ENCODE data around the gene CATSPER1.
A peak's percentile ranks its signal among the peaks of the same experiment; 100 is the strongest.

Gene CATSPER1

GRCh38 chr11:66007201-66007634 lies 19.1 kb downstream of the CATSPER1 start:
- H3K4me3 ChIP-seq (ENCODE audit: low read length) = no peak overlapping the region
- no peak for DNase-seq (ENCODE audit: low read depth)
- TF ChIP-seq, protein P1, sequence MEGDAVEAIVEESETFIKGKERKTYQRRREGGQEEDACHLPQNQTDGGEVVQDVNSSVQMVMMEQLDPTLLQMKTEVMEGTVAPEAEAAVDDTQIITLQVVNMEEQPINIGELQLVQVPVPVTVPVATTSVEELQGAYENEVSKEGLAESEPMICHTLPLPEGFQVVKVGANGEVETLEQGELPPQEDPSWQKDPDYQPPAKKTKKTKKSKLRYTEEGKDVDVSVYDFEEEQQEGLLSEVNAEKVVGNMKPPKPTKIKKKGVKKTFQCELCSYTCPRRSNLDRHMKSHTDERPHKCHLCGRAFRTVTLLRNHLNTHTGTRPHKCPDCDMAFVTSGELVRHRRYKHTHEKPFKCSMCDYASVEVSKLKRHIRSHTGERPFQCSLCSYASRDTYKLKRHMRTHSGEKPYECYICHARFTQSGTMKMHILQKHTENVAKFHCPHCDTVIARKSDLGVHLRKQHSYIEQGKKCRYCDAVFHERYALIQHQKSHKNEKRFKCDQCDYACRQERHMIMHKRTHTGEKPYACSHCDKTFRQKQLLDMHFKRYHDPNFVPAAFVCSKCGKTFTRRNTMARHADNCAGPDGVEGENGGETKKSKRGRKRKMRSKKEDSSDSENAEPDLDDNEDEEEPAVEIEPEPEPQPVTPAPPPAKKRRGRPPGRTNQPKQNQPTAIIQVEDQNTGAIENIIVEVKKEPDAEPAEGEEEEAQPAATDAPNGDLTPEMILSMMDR (conservative IDR thresholded peaks at IDR 0.05; ENCODE audit: low read length) = no peak

- TF ChIP-seq, protein P1 (conservative IDR thresholded peaks at IDR 0.05; ENCODE audit: low read length) = no peak
- no peak overlapping the region for H3K4me3 ChIP-seq (ENCODE audit: low read length)
- DNase-seq (ENCODE audit: low read depth) = no peak
Observed at GRCh38 chr11:66006891-66007176, 19.4 kb downstream of the CATSPER1 start.

GRCh38 chr11:66006134-66006890 lies 20.0 kb downstream of the CATSPER1 start:
- H3K4me3 ChIP-seq (ENCODE audit: low read length) = no peak overlapping the region
- no peak for DNase-seq (ENCODE audit: low read depth)
- TF ChIP-seq, protein P1 (conservative IDR thresholded peaks at IDR 0.05; ENCODE audit: low read length) = no peak

DNA sequence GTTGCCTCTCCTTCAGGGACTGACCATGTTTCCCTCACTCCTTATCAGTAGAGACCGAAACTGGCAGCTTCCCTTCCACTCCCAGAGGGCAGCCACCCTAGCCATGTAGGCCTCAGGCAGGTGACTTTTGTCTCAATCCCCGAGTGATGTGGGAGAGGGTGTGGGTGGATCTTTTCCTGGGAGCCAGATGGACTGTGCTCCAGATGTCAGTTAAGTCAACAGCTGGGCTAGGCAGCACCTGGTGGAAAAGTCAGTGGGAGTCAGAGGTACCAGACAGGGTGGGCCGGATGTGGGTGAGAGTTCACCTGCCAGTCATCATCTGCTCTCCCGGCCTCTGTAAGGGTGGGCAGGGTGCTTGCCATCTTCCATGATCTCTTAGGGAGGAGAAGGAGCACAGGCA lies 22.1 kb downstream of the CATSPER1 start:
- DNase-seq (ENCODE audit: low read depth) = no peak
- TF ChIP-seq, protein P1 (conservative IDR thresholded peaks at IDR 0.05; ENCODE audit: low read length) = no peak
- no peak overlapping the region for H3K4me3 ChIP-seq (ENCODE audit: low read length)

- TF ChIP-seq, protein P1 (conservative IDR thresholded peaks at IDR 0.05; ENCODE audit: low read length) = no peak
- H3K4me3 ChIP-seq (ENCODE audit: low read length) = peak overlapping the region; percentile 97
- no peak for DNase-seq (ENCODE audit: low read depth)
Observed at GRCh38 chr11:66003291-66003690, 23.0 kb downstream of the CATSPER1 start.

GRCh38 chr11:66002648-66003225 lies 23.5 kb downstream of the CATSPER1 start:
- peak; percentile 44 for DNase-seq (ENCODE audit: low read depth)
- TF ChIP-seq, protein P1 (conservative IDR thresholded peaks at IDR 0.05; ENCODE audit: low read length) = peak; percentile 32
- H3K4me3 ChIP-seq (ENCODE audit: low read length) = peak overlapping the region; percentile 97

Data from AG10803 (cell line).